BE2C (cell line): ENCODE measurements around the gene MTFMT.

ENCODE experiments used
- DNase-seq: peaks from one replicate; pipeline ENCODE4 v3.0.0-alpha.2; 2020
- H3K27me3 ChIP-seq: fragments of 250-450 bp; sonication (Bioruptor Pico); 2 replicates; pipeline ENCODE4 v1.5.1; 2020; ENCODE audit warnings: mild to moderate bottlenecking
- H3K36me3 ChIP-seq: fragments of 250-450 bp; sonication (Bioruptor Pico); 2 replicates; pipeline ENCODE4 v1.5.1; 2020; ENCODE audit warnings: mild to moderate bottlenecking
- H3K4me1 ChIP-seq: fragments of 250-450 bp; sonication (Bioruptor Pico); 2 replicates; pipeline ENCODE4 v1.5.1; 2020
- H3K4me3 ChIP-seq: 2 replicates; pipeline ENCODE4 v1.5.1; 2011; ENCODE audit warnings: low read depth, low read length
- H3K9me3 ChIP-seq: fragments of 250-450 bp; sonication (Bioruptor Pico); 2 replicates; pipeline ENCODE4 v1.5.1; 2020
- CTCF ChIP-seq: IDR thresholded peaks from 2 replicates; pipeline ENCODE4 v1.5.1; 2012; ENCODE audit warnings: mild to moderate bottlenecking, low read depth, low read length

Gene MTFMT

GRCh38 chr15:64959128-64959527, 70.3 kb downstream of the MTFMT start:
- Histone ChIP-seq H3K27me3 (no peaks in the 10 kb centered on the region), H3K4me3 (no peak overlapping the region), H3K9me3 (no peaks in the 10 kb centered on the region), H3K36me3 (peaks cover 52% of the 10 kb centered on the region), H3K4me1 (no peaks in the 10 kb centered on the region)
- no peak for DNase-seq
- TF ChIP-seq CTCF: no peak

GRCh38 chr15:64954395-64954794, 75.0 kb downstream of the MTFMT start:
- Histone ChIP-seq H3K4me1 (no peaks in the 10 kb centered on the region), H3K4me3 (no peak overlapping the region), H3K9me3 (no peaks in the 10 kb centered on the region), H3K27me3 (no peaks in the 10 kb centered on the region), H3K36me3 (peaks cover 13% of the 10 kb centered on the region)
- no peak for DNase-seq
- TF ChIP-seq CTCF: no peak

GRCh38 chr15:64951777-64952418, 77.5 kb downstream of the MTFMT start:
- H3K27me3 ChIP-seq: no peaks in the 10 kb centered on the region
- H3K4me3 ChIP-seq: no peak overlapping the region
- peaks cover 9% of the 10 kb centered on the region for H3K36me3 ChIP-seq
- H3K9me3 ChIP-seq: no peaks in the 10 kb centered on the region
- no peak for DNase-seq
- no peaks in the 10 kb centered on the region for H3K4me1 ChIP-seq
- TF ChIP-seq CTCF: no peak
